PC-9 (cell line): ENCODE data around the gene S100A16.

ENCODE experiments used
- EZH2 ChIP-seq: fragments of 200-600 bp; sonication (generic); IDR thresholded peaks from 2 replicates; pipeline ENCODE4 v1.8.0; 2017; ENCODE audit warnings: antibody characterized with exemption, low read depth
- TF ChIP-seq, protein P1 (sequence below): fragments of 200-600 bp; sonication (generic); conservative IDR thresholded peaks from 2 replicates; pipeline ENCODE4 v1.6.1; 2017; ENCODE audit warnings: mixed run types, antibody characterized with exemption, mild to moderate bottlenecking, moderate library complexity

GRCh38 chr1:153571706-153572105 is 41.2 kb downstream of the S100A16 start:
- TF ChIP-seq EZH2, result no peak
- TF ChIP-seq, protein P1, sequence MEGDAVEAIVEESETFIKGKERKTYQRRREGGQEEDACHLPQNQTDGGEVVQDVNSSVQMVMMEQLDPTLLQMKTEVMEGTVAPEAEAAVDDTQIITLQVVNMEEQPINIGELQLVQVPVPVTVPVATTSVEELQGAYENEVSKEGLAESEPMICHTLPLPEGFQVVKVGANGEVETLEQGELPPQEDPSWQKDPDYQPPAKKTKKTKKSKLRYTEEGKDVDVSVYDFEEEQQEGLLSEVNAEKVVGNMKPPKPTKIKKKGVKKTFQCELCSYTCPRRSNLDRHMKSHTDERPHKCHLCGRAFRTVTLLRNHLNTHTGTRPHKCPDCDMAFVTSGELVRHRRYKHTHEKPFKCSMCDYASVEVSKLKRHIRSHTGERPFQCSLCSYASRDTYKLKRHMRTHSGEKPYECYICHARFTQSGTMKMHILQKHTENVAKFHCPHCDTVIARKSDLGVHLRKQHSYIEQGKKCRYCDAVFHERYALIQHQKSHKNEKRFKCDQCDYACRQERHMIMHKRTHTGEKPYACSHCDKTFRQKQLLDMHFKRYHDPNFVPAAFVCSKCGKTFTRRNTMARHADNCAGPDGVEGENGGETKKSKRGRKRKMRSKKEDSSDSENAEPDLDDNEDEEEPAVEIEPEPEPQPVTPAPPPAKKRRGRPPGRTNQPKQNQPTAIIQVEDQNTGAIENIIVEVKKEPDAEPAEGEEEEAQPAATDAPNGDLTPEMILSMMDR, result no peak
